Liver (tissue), 9 donors: Measurements from ENCODE around the gene TSPAN18. TPM values are rescaled to one million over a fixed set of nuclear protein-coding genes. Genes with fewer than 3 reads are reported as not detected.

ENCODE experiments used
- DNase-seq: peaks from one replicate; pipeline ENCODE4 v3.0.0-alpha.2; 2017; ENCODE audit warnings: low spot score
- H3K27ac ChIP-seq, 2 donors: one replicate each; pipeline ENCODE4 v1.7.0; 2013; ENCODE audit warnings: inconsistent platforms in 2 of 2, low read length in 2 of 2, control low read depth in 1 of 2, low read depth in 1 of 2, mild to moderate bottlenecking in 1 of 2
- H3K27me3 ChIP-seq, 4 donors: one replicate each; pipeline versions ENCODE4 v1.6.1 to v1.7.0; 2013; ENCODE audit warnings: low read length in 3 of 4, inconsistent platforms in 1 of 4, mild to moderate bottlenecking in 1 of 4, moderate library complexity in 1 of 4; ENCODE audit not compliant: control insufficient read depth in 4 of 4, insufficient read depth in 4 of 4
- H3K36me3 ChIP-seq, 4 donors: one replicate each; pipeline versions ENCODE4 v1.6.1 to v1.7.0; 2013; ENCODE audit warnings: low read length in 3 of 4, mild to moderate bottlenecking in 3 of 4, low read depth in 1 of 4, moderate library complexity in 1 of 4; ENCODE audit not compliant: control insufficient read depth in 4 of 4, insufficient read depth in 3 of 4
- H3K4me1 ChIP-seq, 4 donors: one replicate each; pipeline versions ENCODE4 v1.6.1 to v1.7.0; 2013; ENCODE audit warnings: low read length in 3 of 4, mild to moderate bottlenecking in 3 of 4, moderate library complexity in 1 of 4; ENCODE audit not compliant: control insufficient read depth in 4 of 4, insufficient read depth in 4 of 4
- H3K4me3 ChIP-seq, 3 donors: one replicate each; pipeline versions ENCODE4 v1.6.1 to v1.7.0; 2013; ENCODE audit warnings: low read length in 3 of 3, control low read depth in 1 of 3, low read depth in 1 of 3, mild to moderate bottlenecking in 1 of 3
- H3K9ac ChIP-seq, 2 donors: one replicate each; pipeline ENCODE4 v1.7.0; 2013; ENCODE audit warnings: low read length in 2 of 2, mild to moderate bottlenecking in 2 of 2, moderate library complexity in 2 of 2, control low read depth in 1 of 2, low read depth in 1 of 2
- H3K9me3 ChIP-seq, 4 donors: one replicate each; pipeline versions ENCODE4 v1.6.1 to v1.7.0; 2013; ENCODE audit warnings: low read length in 3 of 4; ENCODE audit not compliant: control insufficient read depth in 4 of 4
- EGR1 ChIP-seq, 2 donors: IDR thresholded peaks; 2 replicates each; pipeline ENCODE4 v1.6.1; 2016 to 2018; ENCODE audit warnings: antibody characterized with exemption in 2 of 2, low read depth in 2 of 2
- FOXA1 ChIP-seq: IDR thresholded peaks from 2 replicates; pipeline ENCODE4 v1.6.1; 2016; ENCODE audit warnings: antibody characterized with exemption
- FOXA2 ChIP-seq: IDR thresholded peaks from 2 replicates; pipeline ENCODE4 v1.6.1; 2016; ENCODE audit warnings: antibody characterized with exemption
- GABPA ChIP-seq, 2 donors: IDR thresholded peaks in 1 of 2; conservative IDR thresholded peaks in 1 of 2; 2 replicates each; pipeline ENCODE4 v1.6.1; 2016; ENCODE audit warnings: antibody characterized with exemption in 2 of 2, mild to moderate bottlenecking in 1 of 2, moderate library complexity in 1 of 2
- HNF4A ChIP-seq, 2 donors: conservative IDR thresholded peaks; 2 replicates each; pipeline ENCODE4 v1.6.1; 2016; ENCODE audit warnings: antibody characterized with exemption in 2 of 2, mild to moderate bottlenecking in 2 of 2
- HNF4G ChIP-seq: IDR thresholded peaks from 2 replicates; pipeline ENCODE4 v1.6.1; 2016; ENCODE audit warnings: antibody characterized with exemption
- JUND ChIP-seq, 2 donors: IDR thresholded peaks; 2 replicates each; pipeline ENCODE4 v1.6.1; 2016; ENCODE audit warnings: antibody characterized with exemption in 2 of 2
- NR2F2 ChIP-seq: IDR thresholded peaks from 2 replicates; pipeline ENCODE4 v1.6.1; 2016; ENCODE audit warnings: antibody characterized with exemption
- RAD21 ChIP-seq, 2 donors: IDR thresholded peaks; 2 replicates each; pipeline ENCODE4 v1.6.1; 2016; ENCODE audit warnings: antibody characterized with exemption in 2 of 2, mild to moderate bottlenecking in 2 of 2
- RXRA ChIP-seq, 2 donors: IDR thresholded peaks; 2 replicates each; pipeline ENCODE4 v1.6.1; 2017 to 2018; ENCODE audit warnings: antibody characterized with exemption in 2 of 2, mild to moderate bottlenecking in 1 of 2
- SP1 ChIP-seq: IDR thresholded peaks from 2 replicates; pipeline ENCODE4 v1.6.1; 2018; ENCODE audit warnings: antibody characterized with exemption, mild to moderate bottlenecking
- TAF1 ChIP-seq: conservative IDR thresholded peaks from 2 replicates; pipeline ENCODE4 v1.6.1; 2016; ENCODE audit warnings: antibody characterized with exemption, mild to moderate bottlenecking
- YY1 ChIP-seq: IDR thresholded peaks from 2 replicates; pipeline ENCODE4 v1.6.1; 2016; ENCODE audit warnings: antibody characterized with exemption, mild to moderate bottlenecking
- WGBS: extraction: QIAGEN DNeasy Blood & Tissue Kit; methylation state at CpG from one replicate; pipeline ENCODE4 v1.1.7; 2013; 5-methylcytosine and 5-hydroxymethylcytosine counted together
- polyA plus RNA-seq, 2 donors: library from polyadenylated mRNA; stranded (reverse) in 1 of 2; unstranded in 1 of 2; fragments of 200-250 nt in 1 of 2; fragments of >200 nt in 1 of 2; fragmentation: Nextera tagmentation in 1 of 2; extraction: Ambion mirVana in 1 of 2; gene quantifications; one replicate each; pipeline versions ENCODE4 v1.2.1 to v1.2.3, GENCODE V29; 2013 to 2015
- total RNA-seq, 2 donors: library from RNA; depleted of rRNA; stranded (reverse); fragments of >200 nt; gene quantifications; one replicate each; pipeline ENCODE4 v1.2.3, GENCODE V29; 2014
- TF ChIP-seq, protein P1 (sequence below): fragments of 150-350 bp; IDR thresholded peaks from 2 replicates; pipeline ENCODE4 v1.5.1; 2017; ENCODE audit warnings: improper control_type of control experiment, low read depth, low read length; ENCODE audit not compliant: missing input control
- TF ChIP-seq, protein P2 (sequence below): IDR thresholded peaks from 2 replicates; pipeline ENCODE4 v1.6.1; 2016; ENCODE audit warnings: antibody characterized with exemption, mild to moderate bottlenecking
- TF ChIP-seq, protein P3 (sequence below): IDR thresholded peaks from 2 replicates; pipeline ENCODE4 v1.6.1; 2016; ENCODE audit warnings: antibody characterized with exemption
- TF ChIP-seq, protein P4 (sequence below): IDR thresholded peaks from 2 replicates; pipeline ENCODE4 v1.6.1; 2016; ENCODE audit warnings: antibody characterized with exemption
- TF ChIP-seq, protein P5 (sequence below): IDR thresholded peaks from 2 replicates; pipeline ENCODE4 v1.6.1; 2016; ENCODE audit warnings: antibody characterized with exemption
- donor health status: healthy.
- donor health status: healthy.
- donor health status: healthy.
- donor health status: healthy.
- donor health status: healthy.

TSPAN18 gene
- total and polyA plus RNA-seq, 4 donors, result 1.2 to 5.0 (median 2.8) TPM

DNA sequence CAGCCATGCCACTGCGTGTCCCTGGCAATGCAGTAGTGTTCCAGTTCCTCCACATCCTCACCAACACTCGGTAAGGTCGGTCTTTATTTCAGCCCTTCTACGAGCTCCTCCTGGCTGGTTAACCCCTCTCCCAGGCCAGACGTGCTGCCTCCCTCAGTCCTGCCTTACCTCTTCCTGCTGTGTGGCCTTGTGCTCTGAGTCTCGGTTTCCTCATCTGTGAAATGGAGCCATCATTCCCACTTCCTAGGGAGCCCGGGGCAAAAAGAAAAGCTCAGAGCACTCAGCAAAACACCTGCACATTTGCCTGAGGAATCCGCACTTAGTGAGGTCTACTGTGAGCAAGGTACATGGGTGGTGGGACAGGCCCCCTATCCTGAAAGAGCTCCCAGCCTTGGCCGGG, 214.1 kb downstream of the TSPAN18 start:
- H3K27ac ChIP-seq, result no peak overlapping the region
- WGBS, result 89% methylated on average over 9 of the region's 9 CpGs
- H3K4me1 ChIP-seq, result peaks cover 0 to 3% (median 0%) of the 10 kb centered on the region in 4 donors
- H3K36me3 ChIP-seq, result no peaks in the 10 kb centered on the region
- no peak overlapping the region for H3K9ac ChIP-seq
- H3K4me3 ChIP-seq, result no peak overlapping the region
- no peaks in the 10 kb centered on the region for H3K9me3 ChIP-seq
- no peak for DNase-seq
- TF ChIP-seq SP1 (no peak), FOXA1 (no peak), TAF1 (no peak), RAD21 (IDR thresholded peaks at IDR 0.05) (no peak), EGR1 (IDR thresholded peaks at IDR 0.05; ENCODE audit: low read depth in 2 of 2) (no peak), HNF4G (no peak), RXRA (IDR thresholded peaks at IDR 0.05) (no peak), HNF4A (conservative IDR thresholded peaks at IDR 0.05) (no peak), FOXA2 (no peak), JUND (IDR thresholded peaks at IDR 0.05) (no peak), NR2F2 (no peak), GABPA (IDR thresholded peaks at IDR 0.05 in 1 of 2, conservative IDR thresholded peaks at IDR 0.05 in 1 of 2) (no peak), YY1 (no peak)
- TF ChIP-seq, protein P1, sequence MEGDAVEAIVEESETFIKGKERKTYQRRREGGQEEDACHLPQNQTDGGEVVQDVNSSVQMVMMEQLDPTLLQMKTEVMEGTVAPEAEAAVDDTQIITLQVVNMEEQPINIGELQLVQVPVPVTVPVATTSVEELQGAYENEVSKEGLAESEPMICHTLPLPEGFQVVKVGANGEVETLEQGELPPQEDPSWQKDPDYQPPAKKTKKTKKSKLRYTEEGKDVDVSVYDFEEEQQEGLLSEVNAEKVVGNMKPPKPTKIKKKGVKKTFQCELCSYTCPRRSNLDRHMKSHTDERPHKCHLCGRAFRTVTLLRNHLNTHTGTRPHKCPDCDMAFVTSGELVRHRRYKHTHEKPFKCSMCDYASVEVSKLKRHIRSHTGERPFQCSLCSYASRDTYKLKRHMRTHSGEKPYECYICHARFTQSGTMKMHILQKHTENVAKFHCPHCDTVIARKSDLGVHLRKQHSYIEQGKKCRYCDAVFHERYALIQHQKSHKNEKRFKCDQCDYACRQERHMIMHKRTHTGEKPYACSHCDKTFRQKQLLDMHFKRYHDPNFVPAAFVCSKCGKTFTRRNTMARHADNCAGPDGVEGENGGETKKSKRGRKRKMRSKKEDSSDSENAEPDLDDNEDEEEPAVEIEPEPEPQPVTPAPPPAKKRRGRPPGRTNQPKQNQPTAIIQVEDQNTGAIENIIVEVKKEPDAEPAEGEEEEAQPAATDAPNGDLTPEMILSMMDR, result no peak
- TF ChIP-seq, protein P2, sequence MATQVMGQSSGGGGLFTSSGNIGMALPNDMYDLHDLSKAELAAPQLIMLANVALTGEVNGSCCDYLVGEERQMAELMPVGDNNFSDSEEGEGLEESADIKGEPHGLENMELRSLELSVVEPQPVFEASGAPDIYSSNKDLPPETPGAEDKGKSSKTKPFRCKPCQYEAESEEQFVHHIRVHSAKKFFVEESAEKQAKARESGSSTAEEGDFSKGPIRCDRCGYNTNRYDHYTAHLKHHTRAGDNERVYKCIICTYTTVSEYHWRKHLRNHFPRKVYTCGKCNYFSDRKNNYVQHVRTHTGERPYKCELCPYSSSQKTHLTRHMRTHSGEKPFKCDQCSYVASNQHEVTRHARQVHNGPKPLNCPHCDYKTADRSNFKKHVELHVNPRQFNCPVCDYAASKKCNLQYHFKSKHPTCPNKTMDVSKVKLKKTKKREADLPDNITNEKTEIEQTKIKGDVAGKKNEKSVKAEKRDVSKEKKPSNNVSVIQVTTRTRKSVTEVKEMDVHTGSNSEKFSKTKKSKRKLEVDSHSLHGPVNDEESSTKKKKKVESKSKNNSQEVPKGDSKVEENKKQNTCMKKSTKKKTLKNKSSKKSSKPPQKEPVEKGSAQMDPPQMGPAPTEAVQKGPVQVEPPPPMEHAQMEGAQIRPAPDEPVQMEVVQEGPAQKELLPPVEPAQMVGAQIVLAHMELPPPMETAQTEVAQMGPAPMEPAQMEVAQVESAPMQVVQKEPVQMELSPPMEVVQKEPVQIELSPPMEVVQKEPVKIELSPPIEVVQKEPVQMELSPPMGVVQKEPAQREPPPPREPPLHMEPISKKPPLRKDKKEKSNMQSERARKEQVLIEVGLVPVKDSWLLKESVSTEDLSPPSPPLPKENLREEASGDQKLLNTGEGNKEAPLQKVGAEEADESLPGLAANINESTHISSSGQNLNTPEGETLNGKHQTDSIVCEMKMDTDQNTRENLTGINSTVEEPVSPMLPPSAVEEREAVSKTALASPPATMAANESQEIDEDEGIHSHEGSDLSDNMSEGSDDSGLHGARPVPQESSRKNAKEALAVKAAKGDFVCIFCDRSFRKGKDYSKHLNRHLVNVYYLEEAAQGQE, result no peak
- TF ChIP-seq, protein P3, sequence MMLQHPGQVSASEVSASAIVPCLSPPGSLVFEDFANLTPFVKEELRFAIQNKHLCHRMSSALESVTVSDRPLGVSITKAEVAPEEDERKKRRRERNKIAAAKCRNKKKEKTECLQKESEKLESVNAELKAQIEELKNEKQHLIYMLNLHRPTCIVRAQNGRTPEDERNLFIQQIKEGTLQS, result no peak
- TF ChIP-seq, protein P4, sequence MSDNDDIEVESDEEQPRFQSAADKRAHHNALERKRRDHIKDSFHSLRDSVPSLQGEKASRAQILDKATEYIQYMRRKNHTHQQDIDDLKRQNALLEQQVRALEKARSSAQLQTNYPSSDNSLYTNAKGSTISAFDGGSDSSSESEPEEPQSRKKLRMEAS, result no peak
- no peaks in the 10 kb centered on the region for H3K27me3 ChIP-seq

DNA sequence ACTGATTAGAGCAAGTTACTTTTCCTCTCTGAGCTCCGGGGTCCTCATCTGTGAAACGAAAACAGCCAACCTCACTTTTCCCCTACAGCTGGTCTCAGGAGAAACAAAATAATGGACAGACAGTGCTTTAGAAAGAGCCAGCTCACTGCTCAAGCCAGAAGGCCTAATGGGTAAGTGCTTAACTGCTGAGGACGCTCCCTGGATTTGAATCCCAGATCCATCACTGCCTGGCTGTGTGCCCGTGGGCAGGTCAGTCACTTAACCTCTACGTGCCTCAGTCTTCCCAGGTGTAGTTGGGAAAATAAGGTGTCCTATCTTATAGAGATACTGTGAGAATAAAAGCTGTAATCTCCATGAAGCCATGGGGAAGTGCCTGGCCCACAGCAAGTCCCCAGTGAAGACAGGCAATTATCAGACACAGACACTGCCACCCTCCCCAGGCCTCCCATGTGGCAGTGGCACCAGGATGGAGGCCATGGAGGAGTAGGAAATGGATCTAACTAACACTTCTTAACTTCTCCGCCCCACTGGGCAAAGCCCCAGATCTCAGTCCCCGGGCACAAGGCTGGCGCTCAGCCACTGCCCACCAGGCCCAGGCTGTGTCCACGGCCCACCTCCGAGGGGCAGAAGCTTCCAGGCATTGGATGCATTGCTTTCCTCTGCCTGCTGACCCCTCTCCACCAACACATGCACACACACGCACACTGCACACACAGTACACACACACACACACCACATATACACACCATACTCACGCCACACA, 214.7 kb downstream of the TSPAN18 start:
- Histone ChIP-seq H3K9ac (no peak overlapping the region), H3K4me1 (peaks cover 0 to 3% (median 0%) of the 10 kb centered on the region in 4 donors), H3K36me3 (no peaks in the 10 kb centered on the region), H3K4me3 (no peak overlapping the region), H3K9me3 (no peaks in the 10 kb centered on the region), H3K27me3 (no peaks in the 10 kb centered on the region), H3K27ac (no peak overlapping the region)
- no peak for DNase-seq
- WGBS, result 84% methylated on average over 12 of the region's 12 CpGs
- TF ChIP-seq, protein P5, sequence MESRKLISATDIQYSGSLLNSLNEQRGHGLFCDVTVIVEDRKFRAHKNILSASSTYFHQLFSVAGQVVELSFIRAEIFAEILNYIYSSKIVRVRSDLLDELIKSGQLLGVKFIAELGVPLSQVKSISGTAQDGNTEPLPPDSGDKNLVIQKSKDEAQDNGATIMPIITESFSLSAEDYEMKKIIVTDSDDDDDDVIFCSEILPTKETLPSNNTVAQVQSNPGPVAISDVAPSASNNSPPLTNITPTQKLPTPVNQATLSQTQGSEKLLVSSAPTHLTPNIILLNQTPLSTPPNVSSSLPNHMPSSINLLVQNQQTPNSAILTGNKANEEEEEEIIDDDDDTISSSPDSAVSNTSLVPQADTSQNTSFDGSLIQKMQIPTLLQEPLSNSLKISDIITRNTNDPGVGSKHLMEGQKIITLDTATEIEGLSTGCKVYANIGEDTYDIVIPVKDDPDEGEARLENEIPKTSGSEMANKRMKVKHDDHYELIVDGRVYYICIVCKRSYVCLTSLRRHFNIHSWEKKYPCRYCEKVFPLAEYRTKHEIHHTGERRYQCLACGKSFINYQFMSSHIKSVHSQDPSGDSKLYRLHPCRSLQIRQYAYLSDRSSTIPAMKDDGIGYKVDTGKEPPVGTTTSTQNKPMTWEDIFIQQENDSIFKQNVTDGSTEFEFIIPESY, result no peak
- no peak for TF ChIP-seq HNF4G
- TF ChIP-seq JUND (IDR thresholded peaks at IDR 0.05), result no peak
- no peak for TF ChIP-seq RXRA (IDR thresholded peaks at IDR 0.05)
- no peak for TF ChIP-seq EGR1 (IDR thresholded peaks at IDR 0.05; ENCODE audit: low read depth in 2 of 2)
- TF ChIP-seq, protein P4, result no peak
- TF ChIP-seq, protein P1, result no peak
- no peak for TF ChIP-seq NR2F2
- TF ChIP-seq FOXA2, result no peak
- no peak for TF ChIP-seq GABPA (IDR thresholded peaks at IDR 0.05 in 1 of 2, conservative IDR thresholded peaks at IDR 0.05 in 1 of 2)
- no peak for TF ChIP-seq HNF4A (conservative IDR thresholded peaks at IDR 0.05)
- TF ChIP-seq, protein P3, result no peak
- no peak for TF ChIP-seq SP1
- no peak for TF ChIP-seq FOXA1
- TF ChIP-seq TAF1, result no peak
